HG03460 (cell line): Measurements from ENCODE around the gene RAB42.
"Not testable (repeated sequence)": the region's sequence is repeated elsewhere in the genome, so short reads cannot be mapped to it uniquely, and the experiment has no call there.

Experiments
- ATAC-seq: cut with Tn5 transposase; IDR thresholded peaks from one replicate; pipeline ENCODE4 v1.9.1; 2021; ENCODE audit not compliant: unreplicated experiment

The RAB42 gene

GRCh38 chr1:28582248-28582615, 9.8 kb upstream of the RAB42 start:
- ATAC-seq: no peak

DNA sequence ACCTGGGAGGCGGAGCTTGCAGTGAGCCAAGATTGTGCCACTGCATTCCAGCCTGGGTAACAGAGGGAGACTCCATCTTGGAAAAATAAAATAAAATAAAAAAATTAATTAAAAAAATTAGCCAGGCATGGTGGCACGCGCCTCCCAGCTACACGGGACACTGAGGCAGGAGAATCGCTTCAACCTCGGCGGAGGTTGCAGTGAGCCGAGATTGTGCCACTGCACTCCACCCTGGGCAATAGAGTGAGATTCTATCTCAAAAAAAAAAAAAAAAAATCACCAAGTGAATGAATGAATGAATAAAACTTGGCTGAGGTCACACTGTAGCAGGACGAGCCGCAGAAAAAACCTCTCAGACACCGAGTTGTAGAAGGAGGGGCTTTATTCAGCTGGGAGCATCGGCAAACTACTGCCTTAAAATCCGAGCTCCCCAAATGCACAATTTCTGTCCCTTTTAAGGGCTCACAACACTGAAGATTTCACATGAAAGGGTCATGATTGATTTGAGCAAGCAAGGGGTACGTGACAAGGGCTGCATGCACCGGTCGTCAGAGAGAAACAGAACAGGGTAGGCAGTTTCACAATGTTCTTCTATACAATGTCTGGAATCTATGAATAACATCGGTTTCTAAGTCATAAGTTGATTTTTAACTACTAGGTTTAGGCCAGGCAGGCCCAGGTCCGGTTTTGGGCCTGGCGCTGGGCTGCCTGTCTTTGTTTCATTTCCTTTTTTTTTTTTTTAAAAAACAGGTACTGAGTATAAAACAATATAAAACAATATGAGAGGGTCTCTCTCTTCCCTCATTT, 5.3 kb upstream of the RAB42 start:
- ATAC-seq: not testable (repeated sequence)

DNA sequence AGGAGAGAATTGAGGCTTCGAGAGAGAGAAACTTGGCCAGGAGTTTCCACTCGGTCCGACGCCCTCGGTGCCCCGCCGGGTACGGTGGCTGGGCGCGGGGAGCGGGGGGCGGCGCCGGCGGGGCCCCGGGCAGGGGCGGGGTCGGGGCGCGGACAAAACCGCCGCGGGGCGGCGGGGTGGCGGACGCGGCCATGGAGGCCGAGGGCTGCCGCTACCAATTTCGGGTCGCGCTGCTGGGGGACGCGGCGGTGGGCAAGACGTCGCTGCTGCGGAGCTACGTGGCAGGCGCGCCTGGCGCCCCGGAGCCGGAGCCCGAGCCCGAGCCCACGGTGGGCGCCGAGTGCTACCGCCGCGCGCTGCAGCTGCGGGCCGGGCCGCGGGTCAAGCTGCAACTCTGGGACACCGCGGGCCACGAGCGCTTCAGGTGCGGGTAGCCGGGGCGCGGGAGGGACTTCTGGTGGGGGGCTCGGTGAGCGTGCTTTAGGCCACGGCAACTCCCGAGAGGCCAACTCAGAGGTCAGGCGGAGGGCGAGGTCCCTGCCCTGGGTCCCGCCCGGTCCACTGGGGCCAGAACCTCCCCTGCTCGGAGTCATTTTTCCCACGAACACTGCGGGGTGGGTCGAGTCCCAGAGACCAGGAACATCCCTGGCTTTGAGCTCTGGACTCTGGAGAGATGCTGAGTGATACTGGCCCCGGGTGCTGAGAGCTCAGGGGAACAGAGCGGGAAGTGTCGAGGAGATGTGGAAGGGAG, 431 bp downstream of the RAB42 start:
- peak; percentile 55 for ATAC-seq

DNA sequence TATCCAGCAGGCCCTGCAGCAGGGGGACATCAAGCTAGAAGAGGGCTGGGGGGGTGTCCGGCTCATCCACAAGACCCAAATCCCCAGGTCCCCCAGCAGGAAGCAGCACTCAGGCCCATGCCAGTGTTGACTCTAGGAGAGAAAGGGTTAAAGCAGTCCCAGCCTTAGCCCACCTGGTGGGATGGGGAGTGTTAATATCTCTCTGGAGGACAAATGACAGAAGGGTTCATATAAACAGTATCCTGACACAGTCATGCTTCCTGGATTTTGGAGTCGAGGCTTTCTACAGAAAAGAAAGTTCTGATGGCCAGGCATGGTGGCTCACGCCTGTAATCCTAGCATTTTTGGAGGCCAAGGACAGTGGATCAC, 1.9 kb downstream of the RAB42 start:
- not testable (repeated sequence) for ATAC-seq

- ATAC-seq: not testable (repeated sequence)
These were observed 2.8 kb downstream of the RAB42 start for GRCh38 chr1:28594686-28595411.

- no peak for ATAC-seq
These were observed 3.5 kb downstream of the RAB42 start for GRCh38 chr1:28595412-28596191.

- ATAC-seq: not testable (repeated sequence)
These were observed 4.2 kb downstream of the RAB42 start for GRCh38 chr1:28596276-28596675.

DNA sequence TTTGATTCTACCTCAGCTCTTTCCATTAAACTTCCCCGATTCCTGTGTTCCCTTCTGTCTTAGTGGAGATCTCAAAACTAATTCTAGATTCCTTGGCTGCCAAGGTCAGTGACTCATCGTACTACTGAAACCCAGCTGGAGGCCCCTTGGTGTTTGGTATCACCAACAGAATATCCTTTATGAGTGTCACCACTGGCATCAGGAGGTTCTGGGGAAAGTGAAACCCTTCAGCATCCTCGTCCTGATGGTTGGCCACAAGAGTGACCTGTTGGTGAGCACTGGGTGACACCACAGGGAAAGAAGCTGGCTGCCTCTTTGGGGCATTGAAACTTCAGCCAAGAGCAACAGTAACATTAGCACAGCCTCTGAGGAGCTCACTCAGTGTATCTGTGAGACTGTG, 9.6 kb downstream of the RAB42 start:
- ATAC-seq: no peak

DNA sequence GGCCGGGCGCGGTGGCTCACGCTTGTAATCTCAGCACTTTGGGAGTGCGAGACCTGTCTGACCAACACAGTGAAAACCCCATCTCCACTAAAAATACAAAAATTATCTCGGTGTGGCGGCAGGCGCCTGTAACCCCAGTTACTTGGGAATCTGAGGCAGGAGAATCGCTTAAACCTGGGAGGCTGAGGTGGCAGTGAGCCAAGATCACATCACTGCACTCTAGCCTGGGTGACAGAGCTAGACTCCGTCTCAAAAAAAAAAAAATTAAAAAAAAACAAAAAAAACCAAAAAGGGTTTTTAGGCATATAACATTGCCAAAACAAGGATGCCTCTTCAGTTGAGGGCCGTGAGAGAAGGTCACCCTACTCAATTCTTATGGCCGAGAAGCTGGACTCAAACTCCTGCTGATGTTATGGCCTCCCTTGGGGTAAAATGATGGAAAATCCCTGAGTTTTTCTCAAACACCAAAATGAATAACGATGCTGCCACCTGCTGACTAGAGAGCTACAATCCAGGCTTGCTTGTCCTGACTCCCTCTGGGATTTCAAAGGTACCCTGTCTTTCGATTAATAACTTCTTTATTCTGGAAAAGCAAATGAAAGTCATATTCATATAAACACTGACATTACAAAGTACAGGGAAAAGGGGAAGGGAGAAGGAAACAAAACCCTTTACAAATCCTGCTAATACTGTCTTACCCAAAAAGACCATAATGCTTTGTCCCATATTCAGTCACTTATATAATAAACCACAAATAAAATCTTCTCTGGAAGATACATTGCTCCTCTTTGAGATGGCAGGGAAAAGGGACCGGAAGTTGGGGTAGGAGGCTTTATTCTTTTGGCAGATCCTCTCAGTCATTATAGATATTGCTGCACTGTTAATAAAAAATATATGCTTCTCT, 10.7 kb downstream of the RAB42 start:
- ATAC-seq: no peak

DNA sequence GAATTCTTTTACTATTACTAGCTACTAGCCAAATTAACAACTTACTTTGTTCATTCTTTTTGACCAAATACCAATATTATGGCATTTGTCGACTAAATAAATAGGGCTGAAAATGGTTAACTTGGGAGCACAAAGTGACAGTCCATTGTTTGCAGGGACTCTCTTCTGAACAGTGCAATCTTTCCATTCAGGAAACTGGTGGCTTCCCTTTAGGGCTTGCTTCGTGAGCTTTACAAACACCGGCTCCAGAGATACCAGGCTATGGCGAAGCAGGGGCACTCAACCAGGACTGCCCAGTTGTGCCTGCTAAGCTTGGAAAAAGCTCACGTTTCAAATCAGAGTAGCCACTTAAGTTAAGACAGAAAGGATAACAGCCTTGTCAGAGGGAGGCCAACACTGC, 12.3 kb downstream of the RAB42 start:
- ATAC-seq: no peak

DNA sequence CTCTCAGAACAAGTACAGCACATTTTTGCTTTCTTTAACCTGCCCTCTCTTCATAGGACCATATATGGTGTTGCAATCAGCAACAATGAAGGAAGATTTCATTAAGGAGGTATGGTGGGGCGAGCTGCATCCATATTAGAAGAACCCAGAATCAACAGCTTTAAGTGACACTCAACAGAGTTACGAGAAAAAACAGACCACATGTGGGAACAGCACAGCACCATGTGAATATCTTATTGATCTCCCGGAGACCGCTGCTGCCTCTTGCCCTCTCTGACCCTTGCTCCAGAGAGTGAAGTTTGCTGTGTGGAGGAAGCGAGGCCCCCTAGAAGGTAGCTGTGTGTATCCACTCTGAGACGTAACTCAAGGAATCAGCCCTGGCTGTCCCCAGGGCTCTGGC, 12.9 kb downstream of the RAB42 start:
- ATAC-seq: no peak

- ATAC-seq: no peak
These were observed 14.7 kb downstream of the RAB42 start for GRCh38 chr1:28606771-28607170.

- no peak for ATAC-seq
These were observed 21.1 kb downstream of the RAB42 start for GRCh38 chr1:28613175-28613574.

GRCh38 chr1:28631713-28632112, 39.6 kb downstream of the RAB42 start:
- no peak for ATAC-seq

DNA sequence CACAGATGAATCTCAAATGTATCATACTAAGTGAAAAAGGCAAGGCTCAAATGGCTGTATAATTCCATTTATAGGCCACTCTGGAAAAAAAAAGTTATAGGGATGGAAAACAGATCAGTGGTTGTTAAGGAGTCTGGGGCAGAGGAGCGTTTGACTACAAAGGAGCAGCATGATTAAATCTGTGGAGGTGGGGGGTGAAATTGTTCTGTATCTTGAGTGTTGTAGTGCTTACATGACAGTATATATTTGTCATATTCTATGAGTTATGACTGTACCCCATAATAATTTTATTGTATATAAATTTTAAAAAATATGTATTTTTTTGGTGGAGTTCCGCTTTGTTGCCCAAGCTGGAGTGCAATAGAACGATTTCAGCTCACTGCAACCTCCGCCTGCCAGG, 40.5 kb downstream of the RAB42 start:
- ATAC-seq: no peak

DNA sequence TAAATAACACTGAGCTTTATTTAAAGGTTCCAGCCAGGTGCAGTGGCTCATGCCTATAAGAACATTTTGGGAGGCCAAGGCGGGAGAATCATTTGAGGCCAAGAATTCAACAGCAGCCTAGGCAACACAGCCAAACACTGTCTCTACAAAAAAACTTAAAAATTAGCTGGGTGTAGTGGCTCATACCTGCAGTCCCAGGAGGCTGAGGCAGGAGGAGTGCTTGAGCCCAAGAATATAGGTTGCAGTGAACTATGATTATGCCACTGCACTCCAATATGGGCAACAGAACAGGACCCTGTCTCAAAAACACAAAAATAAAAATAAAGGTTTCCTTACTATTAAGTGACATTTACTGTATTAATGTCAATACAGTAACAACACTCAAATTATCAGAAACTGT, 48.7 kb downstream of the RAB42 start:
- no peak for ATAC-seq

GRCh38 chr1:28642056-28642846, 50.2 kb downstream of the RAB42 start:
- peak; percentile 19 for ATAC-seq

DNA sequence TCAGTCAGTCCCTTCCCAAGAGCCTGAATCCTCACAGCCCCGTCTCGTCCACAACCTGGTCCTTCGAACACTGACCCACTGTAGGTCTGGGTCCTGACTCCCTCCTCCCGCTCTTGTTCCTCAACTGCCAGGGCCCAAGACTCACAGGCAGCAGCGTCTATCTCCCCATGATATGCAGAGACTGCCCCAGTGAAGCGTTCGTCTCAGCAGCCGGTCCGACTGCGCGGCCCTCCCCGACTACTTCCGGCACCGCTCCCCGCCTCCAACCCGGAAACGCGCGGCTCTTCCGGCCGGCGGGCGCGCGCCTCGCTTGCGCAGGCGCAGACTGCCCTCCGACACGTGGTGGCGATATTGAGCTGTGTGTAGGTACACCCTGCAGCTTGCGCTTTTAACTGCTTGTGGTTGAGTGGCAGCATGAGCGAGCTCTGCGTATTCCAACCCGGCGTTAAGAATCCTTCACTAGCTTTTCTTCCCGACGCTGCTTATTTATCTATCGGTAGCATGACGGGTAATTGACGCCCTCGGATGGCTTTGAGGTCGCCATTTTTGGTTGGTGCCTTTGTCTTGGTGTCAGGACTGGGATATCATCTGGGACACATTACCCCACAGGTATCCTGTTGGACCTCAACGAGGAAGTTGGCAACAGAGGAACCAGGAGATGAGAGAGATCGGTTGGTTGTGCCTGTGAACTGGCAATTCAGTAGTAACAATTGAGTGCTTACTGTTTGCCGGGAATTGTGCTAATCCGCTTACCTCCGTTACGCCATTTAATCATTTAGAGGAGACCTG, 51.0 kb downstream of the RAB42 start, which contains the start of gene TAF12:
Gene TAF12, minus strand, starts transcription at position 221 of the 789 bp plus-strand sequence. CDS start 20,986 bp downstream, outside the sequence.
- peak; percentile 70 for ATAC-seq
